GM23248 (cell line): ENCODE data around the gene MAGEA2B. TPM values are rescaled to one million over a fixed set of nuclear protein-coding genes. Genes with fewer than 3 reads are reported as not detected.
"Not testable (repeated sequence)": the region's sequence is repeated elsewhere in the genome, so short reads cannot be mapped to it uniquely, and the experiment has no call there.

Source experiments
- DNase-seq: peaks from one replicate; pipeline ENCODE4 v3.0.0-alpha.2; 2015
- H2AFZ ChIP-seq: fragments of 200-600 bp; sonication (generic); 2 replicates; pipeline ENCODE4 v1.6.1; 2016; ENCODE audit warnings: antibody characterized with exemption
- H3F3A ChIP-seq: fragments of 200-600 bp; sonication (generic); 2 replicates; pipeline ENCODE4 v1.6.1; 2016; ENCODE audit warnings: mild to moderate bottlenecking, antibody characterized with exemption, mixed run types; ENCODE audit not compliant: insufficient read depth
- H3K27ac ChIP-seq: fragments of 200-600 bp; sonication (generic); 2 replicates; pipeline ENCODE4 v1.5.1; 2016; ENCODE audit warnings: mild to moderate bottlenecking
- H3K27me3 ChIP-seq: fragments of 200-600 bp; sonication (generic); replicated peaks from 2 replicates; pipeline ENCODE4 v1.6.1; 2016; ENCODE audit warnings: mild to moderate bottlenecking; ENCODE audit not compliant: insufficient read depth
- H3K36me3 ChIP-seq: fragments of 200-600 bp; sonication (generic); 2 replicates; pipeline ENCODE4 v1.6.1; 2016; ENCODE audit warnings: low read depth, mild to moderate bottlenecking
- H3K4me1 ChIP-seq: fragments of 200-600 bp; sonication (generic); 2 replicates; pipeline ENCODE4 v1.6.1; 2016; ENCODE audit warnings: mild to moderate bottlenecking; ENCODE audit not compliant: insufficient read depth
- H3K4me2 ChIP-seq: fragments of 200-600 bp; sonication (generic); one replicate; pipeline ENCODE4 v1.6.1; 2016; ENCODE audit warnings: mild to moderate bottlenecking; ENCODE audit not compliant: unreplicated experiment
- H3K4me3 ChIP-seq: fragments of 200-600 bp; sonication (generic); 2 replicates; pipeline ENCODE4 v1.5.1; 2016; ENCODE audit warnings: mild to moderate bottlenecking
- H3K79me2 ChIP-seq: fragments of 200-600 bp; sonication (generic); 2 replicates; pipeline ENCODE4 v1.6.1; 2016; ENCODE audit warnings: mild to moderate bottlenecking; ENCODE audit not compliant: insufficient read depth
- H3K9ac ChIP-seq: fragments of 200-600 bp; sonication (generic); 2 replicates; pipeline ENCODE4 v1.6.1; 2016; ENCODE audit warnings: mild to moderate bottlenecking
- H3K9me2 ChIP-seq: fragments of 200-600 bp; sonication (generic); 2 replicates; pipeline ENCODE4 v1.6.1; 2016; ENCODE audit warnings: mixed run types, mild to moderate bottlenecking, moderate library complexity; ENCODE audit not compliant: insufficient read depth
- H3K9me3 ChIP-seq: fragments of 200-600 bp; sonication (generic); one replicate; pipeline ENCODE4 v1.6.1; 2017; ENCODE audit warnings: low read depth
- H4K20me1 ChIP-seq: fragments of 200-600 bp; sonication (generic); 2 replicates; pipeline ENCODE4 v1.6.0; 2016; ENCODE audit not compliant: insufficient read depth
- WGBS, 2 experiments: methylation state at CpG; one replicate each; pipeline ENCODE4 v1.1.6; 2015 to 2017; ENCODE audit warnings: low lambda C conversion rate in 2 of 2, low coverage in 1 of 2; ENCODE audit errors: missing lambda C conversion rate in 2 of 2; 5-methylcytosine and 5-hydroxymethylcytosine counted together
- in situ Hi-C: fragments of 300-500 bp; cut with MboI; formaldehyde crosslinking; loops from 2 replicates; pipeline ENCODE4 v1.15.0; 2020
- polyA plus RNA-seq: library from polyadenylated mRNA; unstranded; fragments of >200 nt; fragmentation: Nextera tagmentation; extraction: Ambion mirVana; gene quantifications from 2 replicates; pipeline ENCODE4 v1.2.1, GENCODE V29; 2016
- total RNA-seq: library from RNA; depleted of rRNA; stranded (reverse); fragments of >200 nt; shearing (Covaris generic); gene quantifications from 2 replicates; pipeline ENCODE4 v1.2.3, GENCODE V29; 2014; rRNA removed

Gene MAGEA2B
- total and polyA plus RNA-seq, 2 experiments from 2014 or later: not detected

DNA sequence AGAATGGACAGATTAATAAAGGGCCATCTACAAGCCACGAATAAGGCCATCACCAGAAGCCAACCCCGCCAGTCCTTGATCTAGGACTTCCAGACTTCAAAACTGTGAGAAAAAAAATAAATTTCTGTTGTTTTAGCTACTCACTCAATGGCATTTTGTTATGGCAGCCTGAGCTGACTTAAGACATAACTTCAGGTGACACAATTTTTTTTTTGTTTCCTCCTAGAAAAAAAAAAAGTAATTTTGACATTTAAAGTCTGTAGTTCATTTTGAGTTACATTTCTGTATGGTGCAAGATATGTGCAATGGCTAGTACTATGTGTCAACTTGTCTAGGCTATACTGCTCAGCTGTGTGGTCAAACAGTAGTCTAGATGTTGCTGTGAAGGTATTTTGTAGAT, 44.5 kb downstream of the MAGEA2B start, which contains the start of gene CSAG3:
TSS of gene CSAG3 (plus strand) at position 301 of the 400 bp plus-strand sequence.
- not testable (repeated sequence) for H3K27ac ChIP-seq

DNA sequence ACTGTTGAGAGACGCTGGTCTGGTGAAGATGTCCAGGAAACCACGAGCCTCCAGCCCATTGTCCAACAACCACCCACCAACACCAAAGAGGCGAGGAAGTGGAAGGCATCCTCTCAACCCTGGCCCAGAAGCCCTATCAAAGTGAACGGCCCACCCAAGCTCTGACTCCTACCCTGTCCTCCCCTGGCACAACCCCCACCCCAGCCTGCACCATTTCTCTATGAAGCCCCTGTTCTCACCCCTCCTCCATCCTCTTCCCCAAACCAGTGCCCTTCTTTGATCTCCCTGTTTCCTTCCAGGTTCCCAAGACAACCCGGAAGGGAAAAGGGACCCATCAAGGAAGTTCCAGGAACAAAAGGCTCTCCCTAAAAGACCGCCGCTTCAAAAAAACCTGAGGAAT, 45.1 kb downstream of the MAGEA2B start:
- DNase-seq, H3K27ac ChIP-seq, H3F3A ChIP-seq, H3K79me2 ChIP-seq, H3K9me3 ChIP-seq, H4K20me1 ChIP-seq, H3K27me3 ChIP-seq, H3K9me2 ChIP-seq, H3K9ac ChIP-seq, H3K4me1 ChIP-seq, H2AFZ ChIP-seq, in situ Hi-C loops, H3K4me3 ChIP-seq, H3K36me3 ChIP-seq, H3K4me2 ChIP-seq: not testable (repeated sequence)
- 24 to 35% methylated on average over 2 to 5 of the region's 7 CpGs for WGBS, 2 experiments

More for the DNA sequence above, 44.5 kb downstream of the MAGEA2B start, which contains the start of gene CSAG3:
- in situ Hi-C loops, H3K27me3 ChIP-seq, H3K79me2 ChIP-seq, H2AFZ ChIP-seq, H3K4me1 ChIP-seq, H3K9ac ChIP-seq, H3K36me3 ChIP-seq, H3K4me2 ChIP-seq, H3K4me3 ChIP-seq, H3F3A ChIP-seq, H3K9me2 ChIP-seq, DNase-seq, H3K9me3 ChIP-seq, H4K20me1 ChIP-seq: not testable (repeated sequence)
- 0% methylated on average over 1 of the region's 2 CpGs; no CpG with 5 or more reads in 1 of the 2 experiments for WGBS, 2 experiments

DNA sequence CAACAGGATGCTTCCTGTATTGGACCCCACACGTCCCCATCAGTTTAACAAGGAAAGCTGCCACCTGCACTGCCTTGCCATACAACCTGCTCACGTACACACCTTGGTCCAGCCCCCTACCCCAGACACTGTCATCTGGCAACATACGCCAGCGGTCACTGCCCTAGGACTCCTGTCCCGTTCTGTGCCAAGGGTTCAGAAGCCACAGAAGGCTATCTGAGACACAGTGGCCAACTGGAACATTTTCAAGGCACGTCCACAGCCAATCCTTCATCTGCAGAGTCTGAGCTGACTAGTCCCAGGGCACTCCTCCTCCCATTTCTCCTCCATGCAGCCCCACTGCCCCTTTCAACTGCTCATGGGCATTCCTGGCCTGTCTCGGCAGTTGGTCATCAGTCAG, 47.2 kb downstream of the MAGEA2B start:
- H3K36me3 ChIP-seq, H3K4me3 ChIP-seq, in situ Hi-C loops, H3K4me1 ChIP-seq, DNase-seq, H4K20me1 ChIP-seq, H3K79me2 ChIP-seq, H3F3A ChIP-seq, H3K27ac ChIP-seq, H3K9me3 ChIP-seq, H3K9ac ChIP-seq, H3K4me2 ChIP-seq, H2AFZ ChIP-seq, H3K9me2 ChIP-seq, H3K27me3 ChIP-seq: not testable (repeated sequence)
- WGBS, 2 experiments: 41% methylated on average over 4 of the region's 7 CpGs; no CpG with 5 or more reads in 1 of the 2 experiments

DNA sequence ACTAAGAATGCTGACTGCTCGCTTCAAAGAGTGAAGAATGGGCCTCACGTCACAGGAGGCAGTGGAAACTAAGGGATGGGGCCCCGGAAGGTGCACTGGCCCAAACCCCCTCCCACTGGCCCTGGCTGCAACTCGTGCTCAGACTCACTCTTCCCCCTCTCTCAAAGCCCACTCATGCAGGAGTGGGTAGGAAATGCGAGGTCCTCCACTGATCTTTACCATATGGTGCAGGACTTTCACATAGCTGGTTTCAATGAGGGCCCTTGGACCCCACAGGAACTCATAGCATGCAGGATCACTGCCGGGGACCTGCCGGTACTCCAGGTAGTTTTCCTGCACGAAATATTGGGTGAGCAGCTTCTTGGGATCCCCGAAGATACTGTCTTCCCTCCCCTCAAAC, 52.1 kb downstream of the MAGEA2B start:
- H3K79me2 ChIP-seq, H3K9me2 ChIP-seq, in situ Hi-C loops, H3K27me3 ChIP-seq, H3F3A ChIP-seq, H3K9ac ChIP-seq, H3K4me3 ChIP-seq, H3K9me3 ChIP-seq, H4K20me1 ChIP-seq, DNase-seq, H3K4me2 ChIP-seq, H3K27ac ChIP-seq, H3K36me3 ChIP-seq, H2AFZ ChIP-seq, H3K4me1 ChIP-seq: not testable (repeated sequence)
- 12 to 29% methylated on average over 5 to 8 of the region's 9 CpGs for WGBS, 2 experiments

Other genes starting within 250 kb of the MAGEA2B start
- gene GABRQ, start 76.7 kb upstream of the MAGEA2B start, total RNA-seq: not detected in 2 replicates
- gene GABRQ, start 76.7 kb upstream of the MAGEA2B start, polyA plus RNA-seq: not detected in 2 replicates
- not detected in 2 replicates for gene MAGEA3, start 15.8 kb upstream of the MAGEA2B start, total RNA-seq
- not detected in 2 replicates for gene MAGEA3, start 15.8 kb upstream of the MAGEA2B start, polyA plus RNA-seq
- gene CSAG2, start 5.4 kb upstream of the MAGEA2B start, total RNA-seq: not detected in 2 replicates
- not detected in 2 replicates for gene CSAG2, start 5.4 kb upstream of the MAGEA2B start, polyA plus RNA-seq
- not detected in 2 replicates for gene CSAG1, start 19.1 kb downstream of the MAGEA2B start, total RNA-seq
- 0.24 TPM in 1 of 2 replicates, not detected in the other for gene CSAG1, start 19.1 kb downstream of the MAGEA2B start, polyA plus RNA-seq
- gene MAGEA12, start 19.1 kb downstream of the MAGEA2B start, total RNA-seq: 0.54 TPM in 1 of 2 replicates, not detected in the other
- 0.18 and 0.27 TPM in 2 replicates for gene MAGEA12, start 19.1 kb downstream of the MAGEA2B start, polyA plus RNA-seq
- gene MAGEA2, start 39.2 kb downstream of the MAGEA2B start, total RNA-seq: not detected in 2 replicates
- not detected in 2 replicates for gene MAGEA2, start 39.2 kb downstream of the MAGEA2B start, polyA plus RNA-seq
- gene CSAG3, start 44.6 kb downstream of the MAGEA2B start, total RNA-seq: not detected in 2 replicates
- not detected in 2 replicates for gene CSAG3, start 44.6 kb downstream of the MAGEA2B start, polyA plus RNA-seq
- gene MAGEA6, start 55.1 kb downstream of the MAGEA2B start, total RNA-seq: not detected in 2 replicates
- gene MAGEA6, start 55.1 kb downstream of the MAGEA2B start, polyA plus RNA-seq: not detected in 2 replicates
- 51.7 and 73.7 TPM in 2 replicates for gene CETN2, start 116.1 kb downstream of the MAGEA2B start, total RNA-seq
- gene CETN2, start 116.1 kb downstream of the MAGEA2B start, polyA plus RNA-seq: 72.0 and 74.5 TPM in 2 replicates
- gene NSDHL, start 116.4 kb downstream of the MAGEA2B start, total RNA-seq: 8.3 and 11.2 TPM in 2 replicates
- gene NSDHL, start 116.4 kb downstream of the MAGEA2B start, polyA plus RNA-seq: 24.0 and 25.2 TPM in 2 replicates
- 4.5 and 7.2 TPM in 2 replicates for gene ZNF185, start 183.4 kb downstream of the MAGEA2B start, total RNA-seq
- gene ZNF185, start 183.4 kb downstream of the MAGEA2B start, polyA plus RNA-seq: 3.7 and 4.0 TPM in 2 replicates